ENCODE data around the gene LIM2.

Gene LIM2

GRCh38 chr19:51339687-51340656 is 47.8 kb downstream of the LIM2 start:
- peak; percentile 96 for DNase-seq (ENCODE audit: low read depth)

GRCh38 chr19:51339313-51339686 is 48.5 kb downstream of the LIM2 start:
- DNase-seq (ENCODE audit: low read depth) = no peak

GRCh38 chr19:51338563-51339312 is 49.0 kb downstream of the LIM2 start:
- DNase-seq (ENCODE audit: low read depth) = no peak

- no peak for DNase-seq (ENCODE audit: low read depth)
These were observed 49.8 kb downstream of the LIM2 start for GRCh38 chr19:51337861-51338562.

GRCh38 chr19:51337141-51337860 is 50.5 kb downstream of the LIM2 start:
- DNase-seq (ENCODE audit: low read depth) = no peak

- DNase-seq (ENCODE audit: low read depth) = no peak
These were observed 53.8 kb downstream of the LIM2 start for GRCh38 chr19:51333836-51334460.

- no peak for DNase-seq (ENCODE audit: low read depth)
These were observed 56.1 kb downstream of the LIM2 start for GRCh38 chr19:51331716-51332115.

GRCh38 chr19:51331193-51331592 is 56.6 kb downstream of the LIM2 start:
- DNase-seq (ENCODE audit: low read depth) = no peak

GRCh38 chr19:51330366-51330765 is 57.4 kb downstream of the LIM2 start:
- no peak for DNase-seq (ENCODE audit: low read depth)
